Calu3 (cell line): ENCODE results near the gene VPS13D. TPM values are rescaled to one million over a fixed set of nuclear protein-coding genes. Genes with fewer than 3 reads are reported as not detected.

Source experiments
- BruUV-seq: library from RNA; stranded (reverse); fragments of 400-500 nt; replicated peaks from 2 replicates; lab custom pipeline; 2021; lab: Mats Ljungman, UMichigan
- CTCF ChIA-PET: fragments of 300-600 bp; sonication (Branson Sonifier 250); formaldehyde crosslinking; loops from one replicate; lab custom pipeline; 2022; ENCODE audit warnings: antibody characterized with exemption; lab: Charles Lee
- DNase-seq: peaks from one replicate; pipeline ENCODE4 v3.0.0; 2022
- H3K27ac Mint-ChIP-seq: one replicate; pipeline ENCODE4 v1.8.0; 2022; ENCODE audit warnings: mixed read lengths; ENCODE audit not compliant: unreplicated experiment
- H3K27me3 Mint-ChIP-seq: one replicate; pipeline ENCODE4 v1.8.0; 2022; ENCODE audit warnings: mixed read lengths; ENCODE audit not compliant: unreplicated experiment
- H3K36me3 Mint-ChIP-seq: one replicate; pipeline ENCODE4 v1.8.0; 2022; ENCODE audit warnings: mild to moderate bottlenecking, moderate library complexity, mixed read lengths; ENCODE audit not compliant: insufficient read depth, unreplicated experiment
- H3K4me1 Mint-ChIP-seq: one replicate; pipeline ENCODE4 v1.8.0; 2022; ENCODE audit warnings: mild to moderate bottlenecking, low read depth, mixed read lengths; ENCODE audit not compliant: unreplicated experiment
- H3K4me3 Mint-ChIP-seq: one replicate; pipeline ENCODE4 v1.8.0; 2022; ENCODE audit warnings: mild to moderate bottlenecking, low read depth, moderate library complexity, mixed read lengths; ENCODE audit not compliant: unreplicated experiment
- H3K9me3 Mint-ChIP-seq: one replicate; pipeline ENCODE4 v1.8.0; 2022; ENCODE audit warnings: low read depth, mixed read lengths; ENCODE audit not compliant: unreplicated experiment
- CTCF ChIP-seq: fragments of 200-600 bp; IDR thresholded peaks from one replicate; pipeline ENCODE4 v1.8.0; 2022; ENCODE audit warnings: antibody characterized with exemption; ENCODE audit not compliant: unreplicated experiment
- intact Hi-C: fragments of 100-400 bp; cut with micrococcal nuclease; formaldehyde crosslinking; loops from one replicate; pipeline ENCODE4 v1.10.0; 2022; ENCODE audit not compliant: unreplicated experiment
- total RNA-seq: library from RNA; stranded (reverse); gene quantifications from 2 replicates; pipeline ENCODE4 v1.2.3, GENCODE V29; 2022

VPS13D gene
- total RNA-seq, 1 experiment from 2014 or later: 30.6 TPM

GRCh38 chr1:12290828-12291227, 61.0 kb downstream of the VPS13D start:
- intact Hi-C loops: no loop called here
- H3K27me3 Mint-ChIP-seq: no peaks in the 10 kb centered on the region
- no peak overlapping the region for H3K4me3 Mint-ChIP-seq
- TF ChIP-seq CTCF: no peak
- H3K4me1 Mint-ChIP-seq: no peaks in the 10 kb centered on the region
- CTCF ChIA-PET: no interaction called here
- DNase-seq: no peak
- BruUV-seq: no TSS peak
- H3K36me3 Mint-ChIP-seq: no peaks in the 10 kb centered on the region
- no peak overlapping the region for H3K27ac Mint-ChIP-seq
- H3K9me3 Mint-ChIP-seq: no peaks in the 10 kb centered on the region

GRCh38 chr1:12293416-12293815, 63.6 kb downstream of the VPS13D start:
- CTCF ChIA-PET: no interaction called here
- Mint-ChIP-seq H3K27ac (no peak overlapping the region), H3K4me3 (no peak overlapping the region), H3K9me3 (no peaks in the 10 kb centered on the region), H3K27me3 (no peaks in the 10 kb centered on the region), H3K36me3 (no peaks in the 10 kb centered on the region), H3K4me1 (no peaks in the 10 kb centered on the region)
- intact Hi-C loops: no loop called here
- BruUV-seq: no TSS peak
- TF ChIP-seq CTCF: no peak
- DNase-seq: no peak

GRCh38 chr1:12294076-12294475, 64.2 kb downstream of the VPS13D start:
- H3K9me3 Mint-ChIP-seq: no peaks in the 10 kb centered on the region
- H3K27ac Mint-ChIP-seq: no peak overlapping the region
- H3K27me3 Mint-ChIP-seq: no peaks in the 10 kb centered on the region
- H3K4me3 Mint-ChIP-seq: no peak overlapping the region
- DNase-seq: no peak
- no peaks in the 10 kb centered on the region for H3K4me1 Mint-ChIP-seq
- intact Hi-C loops: no loop called here
- no peaks in the 10 kb centered on the region for H3K36me3 Mint-ChIP-seq
- TF ChIP-seq CTCF: no peak
- CTCF ChIA-PET: no interaction called here
- no TSS peak for BruUV-seq

GRCh38 chr1:12296016-12296415, 66.2 kb downstream of the VPS13D start:
- no TSS peak for BruUV-seq
- TF ChIP-seq CTCF: no peak
- H3K36me3 Mint-ChIP-seq: no peaks in the 10 kb centered on the region
- no peak for DNase-seq
- H3K27me3 Mint-ChIP-seq: no peaks in the 10 kb centered on the region
- intact Hi-C loops: no loop called here
- H3K4me1 Mint-ChIP-seq: no peaks in the 10 kb centered on the region
- no peak overlapping the region for H3K27ac Mint-ChIP-seq
- no peaks in the 10 kb centered on the region for H3K9me3 Mint-ChIP-seq
- H3K4me3 Mint-ChIP-seq: no peak overlapping the region
- CTCF ChIA-PET: no interaction called here
